Lower leg skin (tissue), 3 donors: ENCODE measurements around the gene TBX5.

ENCODE experiments used
- CTCF ChIP-seq, 3 donors: fragments of 450-650 bp; IDR thresholded peaks; one replicate each; pipeline ENCODE4 v1.5.1; 2016; ENCODE audit warnings: antibody characterized with exemption in 3 of 3, mild to moderate bottlenecking in 3 of 3, moderate library complexity in 2 of 3
- POLR2A ChIP-seq, 2 donors: fragments of 450-650 bp; IDR thresholded peaks; one replicate each; pipeline ENCODE4 v1.6.1; 2016 to 2017; ENCODE audit warnings: antibody characterized with exemption in 2 of 2, mild to moderate bottlenecking in 1 of 2, moderate library complexity in 1 of 2

GRCh38 chr12:114415525-114415868 lies 9.6 kb upstream of the TBX5 start:
- no peak for TF ChIP-seq CTCF (IDR thresholded peaks at IDR 0.05)
- TF ChIP-seq POLR2A (IDR thresholded peaks at IDR 0.05): no peak
